NCI-H1694 treated with DMSO at 0.1 percent for 48 hours (cell line): ENCODE data around the gene UHMK1.
"Not testable (repeated sequence)": the region's sequence is repeated elsewhere in the genome, so short reads cannot be mapped to it uniquely, and the experiment has no call there.

Source experiments
- DNase-seq: peaks from one replicate; lab custom pipeline; 2025; lab: John Stamatoyannopoulos, UW

Gene UHMK1

GRCh38 chr1:162566870-162567269 lies 69.3 kb downstream of the UHMK1 start:
- no peak for DNase-seq

GRCh38 chr1:162568802-162569201 lies 71.2 kb downstream of the UHMK1 start:
- no peak for DNase-seq

- no peak for DNase-seq
Observed at GRCh38 chr1:162570718-162571117, 73.1 kb downstream of the UHMK1 start.

- not testable (repeated sequence) for DNase-seq
Observed at GRCh38 chr1:162571121-162571520, 73.5 kb downstream of the UHMK1 start.

- DNase-seq, result no peak
Observed at GRCh38 chr1:162571696-162572095, 74.1 kb downstream of the UHMK1 start.

- DNase-seq, result no peak
Observed at GRCh38 chr1:162573136-162573535, 75.5 kb downstream of the UHMK1 start.

- no peak for DNase-seq
Observed at GRCh38 chr1:162578071-162578700, 80.6 kb downstream of the UHMK1 start.

GRCh38 chr1:162578936-162579335 lies 81.3 kb downstream of the UHMK1 start:
- no peak for DNase-seq
